Measurements from ENCODE around the gene GHR. TPM values are rescaled to one million over a fixed set of nuclear protein-coding genes. Genes with fewer than 3 reads are reported as not detected.

GHR gene
- total RNA-seq (10 to 100 TPM; 10.9 to 17.1 TPM), polyA plus RNA-seq (1 to 10 TPM; 2.9 to 6.3 TPM)
- long read RNA-seq, donor 1, partial matches to known transcripts: 0 of 3 reads
- long read RNA-seq, donor 1, other reads (novel, unspliced or antisense): 3 of 3 reads
- long read RNA-seq, donor 2, full-length matches to known transcripts: 2 of 33 reads
- long read RNA-seq, donor 2, partial matches to known transcripts: 2 of 33 reads
- long read RNA-seq, donor 2, other reads (novel, unspliced or antisense): 29 of 33 reads

DNA sequence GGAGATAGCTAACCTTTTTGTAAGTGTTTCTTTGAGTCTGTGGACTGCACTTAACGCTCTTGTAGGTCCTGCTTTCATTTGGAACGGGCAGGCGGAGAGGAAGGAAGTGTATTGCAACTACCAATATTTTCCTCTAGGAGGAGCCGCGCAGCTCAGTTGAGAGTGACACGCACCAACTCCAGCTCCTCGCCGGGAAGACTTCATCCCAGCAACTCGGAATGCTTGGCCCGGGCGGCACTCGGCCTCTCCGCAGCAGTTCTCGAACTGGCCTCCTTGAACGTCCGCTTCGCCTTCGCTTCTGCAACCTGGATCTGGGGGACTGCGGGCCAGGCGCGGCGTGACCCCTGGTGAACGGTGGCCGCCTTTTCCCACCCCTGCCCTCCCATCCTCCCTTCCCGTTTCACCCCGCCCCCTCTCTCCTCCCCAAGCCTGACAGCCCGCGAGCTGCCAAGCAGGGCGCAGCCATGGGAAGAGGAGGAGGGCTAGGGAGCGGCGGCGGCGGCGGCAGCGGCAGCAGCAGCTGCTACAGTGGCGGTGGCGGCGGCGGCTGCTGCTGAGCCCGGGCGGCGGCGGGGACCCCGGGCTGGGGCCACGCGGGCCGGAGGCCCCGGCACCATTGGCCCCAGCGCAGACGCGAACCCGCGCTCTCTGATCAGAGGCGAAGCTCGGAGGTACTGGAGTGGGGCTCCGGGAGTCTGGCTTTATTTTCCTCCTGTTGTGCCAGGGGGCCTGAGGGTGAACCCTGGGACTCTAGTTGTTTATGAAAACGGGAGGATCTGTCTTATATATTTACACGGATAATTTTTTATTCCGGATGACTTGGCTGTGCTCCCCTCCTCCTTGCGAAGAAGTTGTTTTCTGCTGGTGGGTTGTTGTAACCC lies at the start of gene GHR:
TSS of gene GHR (plus strand) at position 155 of the 881 bp plus-strand sequence. CDS start 142,436 bp downstream, outside the sequence.
- peak; percentile 86 to 92 for DNase-seq
- Histone ChIP-seq H3K36me3 (ENCODE audit: control insufficient read depth in 1 of 2, insufficient read depth in 2 of 2, low read length in 1 of 2) (no peaks in the 10 kb centered on the region), H3K4me1 (ENCODE audit: control insufficient read depth in 1 of 2, insufficient read depth in 2 of 2, low read length in 2 of 2) (peaks cover 0 to 2% of the 10 kb centered on the region in 2 donors), H3K27ac (ENCODE audit: low read depth in 1 of 2, low read length in 2 of 2) (peak within 1 kb of the TSS; percentile 50 to 71), H3K9me3 (ENCODE audit: control insufficient read depth, low read length) (no peaks in the 10 kb centered on the region), H3K4me3 (ENCODE audit: low read length in 2 of 2) (peak within 1 kb of the TSS; percentile 84 to 85), H3K27me3 (ENCODE audit: control insufficient read depth in 1 of 2, insufficient read depth in 2 of 2, low read length in 1 of 2) (no peaks in the 10 kb centered on the region)
- ATAC-seq (ENCODE audit: low FRiP score): peak; percentile 95
- intact Hi-C loops (cut with DNase I): loop anchor here (1.0 to 5.0 kb wide), 3 partner anchors 157 to 234 kb away; no protein-coding TSS in a partner anchor
- 0% methylated on average over 49 to 60 of the region's 60 CpGs for WGBS, 2 donors

DNA sequence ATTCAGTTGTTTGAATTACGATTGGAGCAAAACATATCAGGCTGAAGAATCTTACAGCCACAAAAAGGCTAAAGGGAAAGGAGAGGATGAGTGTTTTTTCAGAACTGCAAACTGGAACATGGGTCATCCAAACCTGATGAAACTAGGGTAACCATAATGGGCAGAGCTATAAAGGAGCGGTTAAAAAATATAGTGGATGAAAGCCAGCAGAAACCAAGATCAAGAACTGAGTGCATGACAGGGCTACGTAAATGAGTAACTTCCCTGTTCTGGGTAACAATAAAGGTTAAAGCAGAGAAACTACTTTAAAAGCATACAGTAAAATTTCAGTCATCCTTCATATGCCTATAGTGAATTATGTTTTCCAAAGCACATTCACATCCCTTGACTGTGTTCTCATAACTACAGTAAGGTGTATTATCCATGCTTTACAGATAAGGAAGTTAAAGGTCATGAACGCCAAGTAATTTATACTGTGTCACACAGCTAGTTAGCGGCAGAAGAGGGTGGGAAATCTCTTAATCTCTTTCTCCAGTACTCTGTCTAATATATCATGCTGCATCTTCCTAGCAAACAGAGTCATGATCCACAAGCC lies 48.5 kb upstream of the GHR start:
- no peak overlapping the region for H3K4me3 ChIP-seq (ENCODE audit: low read length in 2 of 2)
- H3K9me3 ChIP-seq (ENCODE audit: control insufficient read depth, low read length): no peaks in the 10 kb centered on the region
- no peaks in the 10 kb centered on the region for H3K27me3 ChIP-seq (ENCODE audit: control insufficient read depth in 1 of 2, insufficient read depth in 2 of 2, low read length in 1 of 2)
- DNase-seq: no peak
- no peaks in the 10 kb centered on the region for H3K36me3 ChIP-seq (ENCODE audit: control insufficient read depth in 1 of 2, insufficient read depth in 2 of 2, low read length in 1 of 2)
- 73 to 83% methylated on average over 5 of the region's 5 CpGs for WGBS, 2 donors
- intact Hi-C loops (cut with DNase I): no loop called here
- H3K27ac ChIP-seq (ENCODE audit: low read depth in 1 of 2, low read length in 2 of 2): no peak overlapping the region
- H3K4me1 ChIP-seq (ENCODE audit: control insufficient read depth in 1 of 2, insufficient read depth in 2 of 2, low read length in 2 of 2): no peaks in the 10 kb centered on the region
- ATAC-seq (ENCODE audit: low FRiP score): no peak

DNA sequence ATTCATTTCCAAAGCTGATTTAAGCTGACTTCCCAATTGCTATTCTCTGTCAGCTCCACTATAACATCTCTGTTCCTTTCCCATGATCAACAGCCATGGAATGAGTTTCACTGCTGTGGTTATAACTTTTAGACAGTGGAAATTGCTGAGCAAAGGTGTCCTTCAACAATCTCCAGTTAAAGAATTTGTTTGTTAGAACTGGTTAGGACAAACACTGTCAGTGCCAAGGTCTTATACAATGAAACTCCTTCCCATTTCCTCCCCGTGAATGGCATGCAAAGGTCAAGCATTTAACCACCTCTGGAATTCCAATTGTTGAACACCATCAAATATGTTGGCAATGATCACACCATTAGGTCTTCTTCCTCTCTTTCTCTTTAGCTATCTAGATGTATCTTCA lies 45.7 kb upstream of the GHR start:
- Histone ChIP-seq H3K27ac (ENCODE audit: low read depth in 1 of 2, low read length in 2 of 2) (no peak overlapping the region), H3K36me3 (ENCODE audit: control insufficient read depth in 1 of 2, insufficient read depth in 2 of 2, low read length in 1 of 2) (no peaks in the 10 kb centered on the region), H3K4me3 (ENCODE audit: low read length in 2 of 2) (no peak overlapping the region), H3K9me3 (ENCODE audit: control insufficient read depth, low read length) (no peaks in the 10 kb centered on the region), H3K4me1 (ENCODE audit: control insufficient read depth in 1 of 2, insufficient read depth in 2 of 2, low read length in 2 of 2) (no peaks in the 10 kb centered on the region), H3K27me3 (ENCODE audit: control insufficient read depth in 1 of 2, insufficient read depth in 2 of 2, low read length in 1 of 2) (no peaks in the 10 kb centered on the region)
- ATAC-seq (ENCODE audit: low FRiP score) (no peak), DNase-seq (no peak)
- WGBS, 2 donors: 21 to 30% methylated on average over 1 of the region's 1 CpG
- intact Hi-C loops (cut with DNase I): no loop called here

DNA sequence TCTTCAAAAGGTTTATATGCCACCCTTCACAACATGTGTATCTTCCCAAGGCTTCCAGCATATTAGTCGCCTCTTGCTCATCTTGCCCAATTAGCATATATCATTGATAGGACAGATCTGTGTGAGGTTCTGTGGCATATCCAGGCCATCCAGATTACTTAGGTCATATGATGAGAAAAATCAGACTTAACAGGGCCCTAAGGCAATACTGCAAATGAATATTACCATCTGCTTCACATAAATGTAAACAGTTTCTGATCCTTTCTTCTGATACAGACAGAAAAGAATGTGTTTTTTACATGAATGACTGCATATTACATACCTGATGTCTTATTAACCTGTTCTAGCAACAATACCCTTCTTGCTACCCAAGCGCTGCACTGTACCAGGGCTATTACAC lies 41.3 kb upstream of the GHR start:
- no peak overlapping the region for H3K4me3 ChIP-seq (ENCODE audit: low read length in 2 of 2)
- no peaks in the 10 kb centered on the region for H3K9me3 ChIP-seq (ENCODE audit: control insufficient read depth, low read length)
- H3K4me1 ChIP-seq (ENCODE audit: control insufficient read depth in 1 of 2, insufficient read depth in 2 of 2, low read length in 2 of 2): no peaks in the 10 kb centered on the region
- H3K27ac ChIP-seq (ENCODE audit: low read depth in 1 of 2, low read length in 2 of 2): no peak overlapping the region
- intact Hi-C loops (cut with DNase I): no loop called here
- ATAC-seq (ENCODE audit: low FRiP score) (no peak), DNase-seq (no peak)
- 98% methylated on average over 2 of the region's 2 CpGs for WGBS, 2 donors
- H3K36me3 ChIP-seq (ENCODE audit: control insufficient read depth in 1 of 2, insufficient read depth in 2 of 2, low read length in 1 of 2): no peaks in the 10 kb centered on the region
- no peaks in the 10 kb centered on the region for H3K27me3 ChIP-seq (ENCODE audit: control insufficient read depth in 1 of 2, insufficient read depth in 2 of 2, low read length in 1 of 2)

DNA sequence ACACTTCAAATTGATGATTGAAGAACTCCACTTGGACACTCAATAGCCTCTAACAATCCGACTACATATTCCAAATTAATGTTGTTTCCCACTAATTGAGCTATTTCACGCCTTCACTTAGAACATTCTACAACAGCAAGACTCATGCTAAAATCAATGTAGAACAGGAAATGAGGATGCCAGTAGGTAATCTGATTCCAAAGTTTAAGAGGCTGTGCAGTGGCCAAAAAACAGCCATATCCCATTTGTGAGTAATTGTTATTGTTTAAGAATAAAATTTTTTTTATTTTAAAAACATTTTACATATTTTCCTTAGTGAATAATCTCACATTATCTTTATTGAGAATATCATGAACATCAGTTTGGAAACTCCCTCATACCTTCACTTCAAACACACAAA lies 35.7 kb upstream of the GHR start:
- ATAC-seq (ENCODE audit: low FRiP score): no peak
- intact Hi-C loops (cut with DNase I): no loop called here
- Histone ChIP-seq H3K9me3 (ENCODE audit: control insufficient read depth, low read length) (no peaks in the 10 kb centered on the region), H3K4me3 (ENCODE audit: low read length in 2 of 2) (no peak overlapping the region), H3K4me1 (ENCODE audit: control insufficient read depth in 1 of 2, insufficient read depth in 2 of 2, low read length in 2 of 2) (no peaks in the 10 kb centered on the region), H3K36me3 (ENCODE audit: control insufficient read depth in 1 of 2, insufficient read depth in 2 of 2, low read length in 1 of 2) (no peaks in the 10 kb centered on the region), H3K27me3 (ENCODE audit: control insufficient read depth in 1 of 2, insufficient read depth in 2 of 2, low read length in 1 of 2) (no peaks in the 10 kb centered on the region), H3K27ac (ENCODE audit: low read depth in 1 of 2, low read length in 2 of 2) (no peak overlapping the region)
- WGBS, 2 donors: 81 to 83% methylated on average over 2 of the region's 2 CpGs
- no peak for DNase-seq

DNA sequence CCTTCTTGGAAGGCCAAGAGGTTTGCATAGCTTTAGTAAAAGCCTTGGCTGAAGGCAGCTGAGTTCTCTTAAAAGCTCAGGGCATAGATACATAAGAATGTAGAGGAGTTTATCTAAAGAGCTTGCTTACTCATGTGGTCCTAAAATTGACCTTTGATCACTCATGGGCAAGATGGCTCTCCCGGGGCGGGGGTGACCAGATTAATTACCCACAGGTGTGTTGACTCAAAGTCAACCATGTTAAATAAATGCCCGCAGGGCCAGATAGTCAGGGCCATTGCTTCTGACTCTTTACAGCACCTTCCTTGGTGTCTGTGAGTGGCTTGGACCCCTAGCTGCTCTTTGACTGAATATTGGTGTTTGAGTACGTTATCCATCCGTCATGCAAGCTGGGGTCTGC lies 33.1 kb upstream of the GHR start:
- WGBS, 2 donors: 69 to 70% methylated on average over 5 of the region's 5 CpGs
- ATAC-seq (ENCODE audit: low FRiP score) (no peak), DNase-seq (no peak)
- no peak overlapping the region for H3K27ac ChIP-seq (ENCODE audit: low read depth in 1 of 2, low read length in 2 of 2)
- H3K9me3 ChIP-seq (ENCODE audit: control insufficient read depth, low read length): peaks cover 2% of the 10 kb centered on the region
- no peaks in the 10 kb centered on the region for H3K36me3 ChIP-seq (ENCODE audit: control insufficient read depth in 1 of 2, insufficient read depth in 2 of 2, low read length in 1 of 2)
- H3K27me3 ChIP-seq (ENCODE audit: control insufficient read depth in 1 of 2, insufficient read depth in 2 of 2, low read length in 1 of 2): no peaks in the 10 kb centered on the region
- H3K4me1 ChIP-seq (ENCODE audit: control insufficient read depth in 1 of 2, insufficient read depth in 2 of 2, low read length in 2 of 2): no peaks in the 10 kb centered on the region
- no peak overlapping the region for H3K4me3 ChIP-seq (ENCODE audit: low read length in 2 of 2)
- intact Hi-C loops (cut with DNase I): no loop called here

DNA sequence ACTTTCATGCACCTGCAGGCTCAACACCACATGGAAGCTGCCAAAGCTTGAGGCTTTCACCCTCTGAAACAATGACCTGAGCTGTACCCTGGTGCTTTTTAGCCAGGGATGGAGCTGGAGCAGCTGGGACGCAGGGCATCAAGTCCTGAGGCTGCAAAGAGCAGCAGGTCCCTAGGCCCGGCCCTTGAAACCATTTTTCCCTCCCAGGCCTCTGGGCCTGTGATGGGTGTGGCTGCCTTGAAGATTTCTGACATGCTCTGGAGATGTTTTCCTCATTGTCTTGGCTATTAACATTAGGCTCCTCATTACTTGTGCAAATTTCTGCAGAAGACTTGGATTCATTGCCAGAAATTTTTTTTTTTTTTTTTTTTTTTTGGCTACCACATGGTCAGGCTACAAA lies 30.3 kb upstream of the GHR start:
- intact Hi-C loops (cut with DNase I): no loop called here

DNA sequence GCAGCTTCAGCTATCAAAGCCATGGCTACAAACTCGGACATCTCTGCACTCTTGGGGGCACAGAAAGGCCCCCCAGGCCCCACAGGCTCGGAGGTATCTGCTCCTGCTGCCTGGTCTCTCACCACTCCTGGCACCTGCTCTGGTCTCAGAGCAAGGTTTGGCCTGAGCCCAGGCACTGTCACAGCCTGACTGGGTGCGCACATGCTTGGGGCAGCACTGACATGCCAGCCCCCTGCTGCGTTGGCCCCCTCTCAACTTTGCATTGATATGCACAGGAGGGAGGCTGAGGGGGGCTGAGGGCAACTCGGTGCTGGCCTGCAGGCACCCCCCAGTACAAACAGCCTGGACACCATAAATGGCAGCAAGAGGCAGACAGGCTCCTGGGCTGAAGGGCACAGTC lies 27.1 kb upstream of the GHR start:
- ATAC-seq (ENCODE audit: low FRiP score): no peak
- no peak overlapping the region for H3K27ac ChIP-seq (ENCODE audit: low read depth in 1 of 2, low read length in 2 of 2)
- H3K36me3 ChIP-seq (ENCODE audit: control insufficient read depth in 1 of 2, insufficient read depth in 2 of 2, low read length in 1 of 2): no peaks in the 10 kb centered on the region
- WGBS, 2 donors: 78 to 88% methylated on average over 5 of the region's 5 CpGs
- H3K4me3 ChIP-seq (ENCODE audit: low read length in 2 of 2): no peak overlapping the region
- H3K27me3 ChIP-seq (ENCODE audit: control insufficient read depth in 1 of 2, insufficient read depth in 2 of 2, low read length in 1 of 2): no peaks in the 10 kb centered on the region
- no peaks in the 10 kb centered on the region for H3K4me1 ChIP-seq (ENCODE audit: control insufficient read depth in 1 of 2, insufficient read depth in 2 of 2, low read length in 2 of 2)
- DNase-seq: no peak
- intact Hi-C loops (cut with DNase I): no loop called here
- H3K9me3 ChIP-seq (ENCODE audit: control insufficient read depth, low read length): peaks cover 2% of the 10 kb centered on the region

More for the DNA sequence above, 30.3 kb upstream of the GHR start:
- 87 to 95% methylated on average over 2 of the region's 2 CpGs for WGBS, 2 donors
- no peaks in the 10 kb centered on the region for H3K27me3 ChIP-seq (ENCODE audit: control insufficient read depth in 1 of 2, insufficient read depth in 2 of 2, low read length in 1 of 2)
- no peaks in the 10 kb centered on the region for H3K36me3 ChIP-seq (ENCODE audit: control insufficient read depth in 1 of 2, insufficient read depth in 2 of 2, low read length in 1 of 2)
- H3K4me3 ChIP-seq (ENCODE audit: low read length in 2 of 2): no peak overlapping the region
- H3K27ac ChIP-seq (ENCODE audit: low read depth in 1 of 2, low read length in 2 of 2): no peak overlapping the region
- no peak for ATAC-seq (ENCODE audit: low FRiP score)
- H3K4me1 ChIP-seq (ENCODE audit: control insufficient read depth in 1 of 2, insufficient read depth in 2 of 2, low read length in 2 of 2): no peaks in the 10 kb centered on the region
- DNase-seq: no peak
- H3K9me3 ChIP-seq (ENCODE audit: control insufficient read depth, low read length): peaks cover 2% of the 10 kb centered on the region
